Activated T-helper 2 cell treated with anti-CD3 and anti-CD28 coated beads, Interferon-gamma antibody, Interleukin-2, Interleukin-4, amounts not matched to agents 10 μg/mL and 5 μg/mL and 100 μg/mL, durations not matched to agents 14 hours and 24 hours and 36 hours (primary cell): ENCODE data around the gene MAST4. TPM values are rescaled to one million over a fixed set of nuclear protein-coding genes. Genes with fewer than 3 reads are reported as not detected.

Experiments
- DNase-seq: peaks from one replicate; pipeline ENCODE4 v3.0.0; 2021; ENCODE audit warnings: low spot score
- H3K27ac Mint-ChIP-seq: one replicate; pipeline ENCODE4 v1.8.0; 2021; ENCODE audit warnings: mixed read lengths
- H3K27me3 Mint-ChIP-seq: one replicate; pipeline ENCODE4 v1.8.0; 2021; ENCODE audit warnings: low read depth, mixed read lengths
- H3K36me3 Mint-ChIP-seq: one replicate; pipeline ENCODE4 v1.8.0; 2021; ENCODE audit warnings: low read depth, mixed read lengths
- H3K4me1 Mint-ChIP-seq: one replicate; pipeline ENCODE4 v1.8.0; 2021; ENCODE audit warnings: low read depth, mixed read lengths
- H3K4me3 Mint-ChIP-seq: one replicate; pipeline ENCODE4 v1.8.0; 2021; ENCODE audit warnings: low read depth, mild to moderate bottlenecking, moderate library complexity, mixed read lengths
- H3K9me3 Mint-ChIP-seq: one replicate; pipeline ENCODE4 v1.8.0; 2021; ENCODE audit warnings: mixed read lengths
- intact Hi-C: fragments of 100-400 bp; cut with micrococcal nuclease; formaldehyde crosslinking; loops from one replicate; pipeline ENCODE4 v1.15.1; 2023
- total RNA-seq: library from RNA; stranded (reverse); gene quantifications from 2 replicates; pipeline ENCODE4 v1.2.3, GENCODE V29; 2022

MAST4 gene
- total RNA-seq, 1 donor from 2014 or later: 6.1 TPM

DNA sequence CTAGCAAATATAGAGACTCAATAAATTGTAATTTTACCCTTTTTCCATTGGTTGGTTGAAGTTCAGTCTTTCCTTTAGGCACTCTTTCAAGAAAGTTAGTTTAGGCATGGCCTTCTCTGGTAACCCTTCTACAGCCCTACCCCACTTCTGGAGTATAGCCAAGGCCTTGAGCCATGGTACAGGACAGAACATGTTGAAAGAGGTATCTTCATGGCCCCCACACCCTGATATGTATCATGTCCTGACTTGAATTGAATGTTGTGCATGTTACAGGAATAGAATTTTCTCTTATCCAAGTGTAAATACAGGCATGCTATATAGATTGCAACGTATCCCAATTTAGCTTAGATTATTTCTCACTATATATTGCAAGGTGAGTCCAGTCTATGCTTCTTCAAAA, 424.8 kb downstream of the MAST4 start:
- Mint-ChIP-seq H3K4me3 (no peak overlapping the region), H3K4me1 (peaks cover 5% of the 10 kb centered on the region), H3K27me3 (no peaks in the 10 kb centered on the region), H3K27ac (no peak overlapping the region), H3K9me3 (no peaks in the 10 kb centered on the region), H3K36me3 (no peaks in the 10 kb centered on the region)
- intact Hi-C loops: no loop called here
- no peak for DNase-seq

DNA sequence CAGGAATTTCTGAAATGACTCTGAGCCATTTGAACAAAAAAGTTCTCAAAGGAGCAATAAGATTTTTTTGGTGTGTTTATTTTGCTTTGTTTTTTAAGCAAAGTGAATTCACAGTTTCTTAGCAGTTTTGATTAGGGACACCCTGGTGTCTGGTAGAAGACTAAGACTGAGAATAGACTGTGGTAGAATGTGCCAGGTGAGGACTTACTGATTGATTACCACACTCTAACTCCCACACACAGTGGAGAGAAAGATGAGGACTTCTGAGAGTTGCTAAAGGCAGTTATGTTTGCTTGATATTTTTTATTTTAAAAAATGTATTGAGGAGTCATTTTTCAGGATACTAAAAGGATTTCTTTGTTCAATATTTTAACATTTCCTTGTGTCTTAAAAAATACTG, 425.3 kb downstream of the MAST4 start:
- intact Hi-C loops: no loop called here
- Mint-ChIP-seq H3K4me1 (peaks cover 5% of the 10 kb centered on the region), H3K9me3 (no peaks in the 10 kb centered on the region), H3K36me3 (no peaks in the 10 kb centered on the region), H3K4me3 (no peak overlapping the region), H3K27me3 (no peaks in the 10 kb centered on the region), H3K27ac (no peak overlapping the region)
- no peak for DNase-seq

- no peak overlapping the region for H3K27ac Mint-ChIP-seq
- no peaks in the 10 kb centered on the region for H3K27me3 Mint-ChIP-seq
- intact Hi-C loops: no loop called here
- H3K36me3 Mint-ChIP-seq: no peaks in the 10 kb centered on the region
- peaks cover 5% of the 10 kb centered on the region for H3K4me1 Mint-ChIP-seq
- DNase-seq: no peak
- no peaks in the 10 kb centered on the region for H3K9me3 Mint-ChIP-seq
- H3K4me3 Mint-ChIP-seq: no peak overlapping the region
Measured at GRCh38 chr5:67021962-67022361, 425.8 kb downstream of the MAST4 start.

- DNase-seq: no peak
- peaks cover 19% of the 10 kb centered on the region for H3K4me1 Mint-ChIP-seq
- H3K27me3 Mint-ChIP-seq: no peaks in the 10 kb centered on the region
- H3K27ac Mint-ChIP-seq: no peak overlapping the region
- intact Hi-C loops: no loop called here
- H3K4me3 Mint-ChIP-seq: no peak overlapping the region
- H3K9me3 Mint-ChIP-seq: no peaks in the 10 kb centered on the region
- no peaks in the 10 kb centered on the region for H3K36me3 Mint-ChIP-seq
Measured at GRCh38 chr5:67025457-67025856, 429.3 kb downstream of the MAST4 start.

- Mint-ChIP-seq H3K4me3 (no peak overlapping the region), H3K27me3 (no peaks in the 10 kb centered on the region), H3K36me3 (no peaks in the 10 kb centered on the region), H3K9me3 (no peaks in the 10 kb centered on the region), H3K4me1 (peaks cover 27% of the 10 kb centered on the region), H3K27ac (no peak overlapping the region)
- intact Hi-C loops: no loop called here
- no peak for DNase-seq
Measured at GRCh38 chr5:67026278-67026677, 430.1 kb downstream of the MAST4 start.

DNA sequence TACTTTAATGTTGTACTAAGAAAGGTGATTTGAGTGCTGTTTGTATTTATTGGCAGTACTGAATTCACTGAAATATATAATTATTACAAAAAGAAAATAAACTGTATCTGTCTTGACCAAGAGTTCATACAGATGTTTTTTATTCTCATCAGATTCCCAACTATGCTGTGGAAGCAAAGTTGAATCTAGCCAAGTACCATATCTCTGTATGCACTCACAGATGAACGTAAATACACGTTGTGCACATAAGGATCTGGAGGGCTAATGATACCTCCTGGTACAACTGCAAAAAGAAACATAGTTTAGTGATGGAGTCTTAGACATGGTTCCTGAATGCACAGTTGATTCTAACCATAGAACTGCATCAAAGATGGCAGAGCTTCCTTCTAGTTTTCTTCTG, 431.0 kb downstream of the MAST4 start:
- no peak overlapping the region for H3K4me3 Mint-ChIP-seq
- no peaks in the 10 kb centered on the region for H3K27me3 Mint-ChIP-seq
- no peaks in the 10 kb centered on the region for H3K36me3 Mint-ChIP-seq
- H3K4me1 Mint-ChIP-seq: peaks cover 33% of the 10 kb centered on the region
- intact Hi-C loops: no loop called here
- H3K27ac Mint-ChIP-seq: no peak overlapping the region
- DNase-seq: no peak
- no peaks in the 10 kb centered on the region for H3K9me3 Mint-ChIP-seq

DNA sequence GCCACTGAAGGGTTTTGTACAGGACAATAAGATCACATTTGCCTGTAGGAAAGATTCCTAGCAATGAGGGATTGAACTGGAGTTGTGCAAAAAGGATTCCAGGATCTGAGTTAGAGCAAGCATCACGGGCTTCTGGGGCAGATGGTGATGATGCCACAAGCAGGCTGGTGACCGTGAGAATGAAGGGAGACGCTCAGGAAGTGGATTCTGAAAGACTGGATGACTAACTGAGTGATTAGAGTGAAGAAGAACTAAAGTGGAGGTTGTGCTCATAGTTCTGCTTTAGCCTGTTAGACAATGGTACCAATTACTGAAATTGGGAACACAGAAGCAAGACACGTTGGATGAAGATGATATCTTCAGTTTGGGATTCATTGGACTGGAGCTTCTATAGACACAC, 432.2 kb downstream of the MAST4 start:
- Mint-ChIP-seq H3K36me3 (no peaks in the 10 kb centered on the region), H3K4me1 (peaks cover 40% of the 10 kb centered on the region), H3K27ac (no peak overlapping the region), H3K9me3 (no peaks in the 10 kb centered on the region), H3K4me3 (no peak overlapping the region), H3K27me3 (no peaks in the 10 kb centered on the region)
- DNase-seq: no peak
- intact Hi-C loops: no loop called here

DNA sequence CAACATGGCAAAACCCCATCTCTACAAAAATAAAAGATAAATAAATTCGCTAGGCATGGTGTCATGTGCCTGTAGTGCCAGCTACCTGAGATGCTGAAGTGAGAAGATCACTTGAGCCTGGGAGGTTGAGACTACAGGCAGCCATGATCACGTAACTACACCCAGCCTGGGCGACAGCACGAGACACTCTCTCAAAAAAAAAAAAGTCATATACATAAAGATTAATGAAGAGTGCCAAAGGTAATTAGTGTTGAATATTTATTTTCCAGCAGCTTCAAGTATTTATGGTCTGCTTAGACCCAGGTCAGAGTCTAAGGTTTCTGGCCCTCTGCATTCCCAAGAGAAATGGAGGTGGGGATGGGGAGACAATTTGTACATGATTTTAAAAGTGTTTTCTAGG, 432.7 kb downstream of the MAST4 start:
- H3K4me1 Mint-ChIP-seq: peaks cover 45% of the 10 kb centered on the region
- H3K4me3 Mint-ChIP-seq: no peak overlapping the region
- H3K36me3 Mint-ChIP-seq: no peaks in the 10 kb centered on the region
- intact Hi-C loops: no loop called here
- DNase-seq: no peak
- no peak overlapping the region for H3K27ac Mint-ChIP-seq
- no peaks in the 10 kb centered on the region for H3K27me3 Mint-ChIP-seq
- H3K9me3 Mint-ChIP-seq: no peaks in the 10 kb centered on the region

GRCh38 chr5:67029481-67029880, 433.3 kb downstream of the MAST4 start:
- H3K9me3 Mint-ChIP-seq: no peaks in the 10 kb centered on the region
- H3K36me3 Mint-ChIP-seq: no peaks in the 10 kb centered on the region
- H3K4me3 Mint-ChIP-seq: no peak overlapping the region
- H3K27me3 Mint-ChIP-seq: no peaks in the 10 kb centered on the region
- no peak overlapping the region for H3K27ac Mint-ChIP-seq
- intact Hi-C loops: no loop called here
- H3K4me1 Mint-ChIP-seq: peaks cover 45% of the 10 kb centered on the region
- DNase-seq: no peak

DNA sequence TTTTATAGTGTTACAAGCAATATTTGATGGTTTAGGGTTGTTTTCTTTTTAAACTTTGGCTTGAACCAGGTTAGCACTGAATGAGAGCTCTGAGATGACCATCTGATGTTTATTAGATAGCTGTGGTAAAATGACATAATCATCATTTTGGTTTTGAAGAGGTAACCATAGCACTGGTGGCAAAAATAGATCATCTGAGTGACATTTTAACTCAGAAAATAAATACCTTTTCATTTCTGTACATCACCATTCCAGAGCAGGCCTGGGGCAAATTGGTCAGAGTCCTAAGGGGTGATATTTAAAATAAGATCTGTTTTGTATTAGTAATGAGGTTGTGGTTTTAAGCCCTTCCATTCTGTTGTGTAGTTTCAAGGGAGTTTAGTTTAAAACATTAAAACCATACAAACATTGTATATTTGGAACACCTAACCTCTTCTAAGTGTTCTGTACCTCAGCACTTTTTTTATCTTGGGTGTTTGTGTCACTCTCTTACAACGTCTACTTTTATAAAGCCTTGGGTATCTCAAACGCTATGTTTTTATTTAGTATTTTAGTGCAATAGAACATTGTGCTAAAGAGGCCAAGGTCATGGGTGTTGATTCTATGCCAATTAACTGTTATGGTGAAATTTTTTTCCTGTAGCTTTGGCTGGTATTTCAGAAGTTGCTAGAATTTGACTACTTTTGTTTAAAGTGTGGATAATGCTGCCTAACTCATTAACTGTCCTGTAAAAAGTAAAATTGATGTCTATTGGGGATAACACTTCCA, 434.3 kb downstream of the MAST4 start:
- no peaks in the 10 kb centered on the region for H3K9me3 Mint-ChIP-seq
- no peaks in the 10 kb centered on the region for H3K36me3 Mint-ChIP-seq
- peak overlapping the region; percentile 19 for H3K27ac Mint-ChIP-seq
- no peak overlapping the region for H3K4me3 Mint-ChIP-seq
- no peaks in the 10 kb centered on the region for H3K27me3 Mint-ChIP-seq
- intact Hi-C loops: no loop called here
- DNase-seq: no peak
- peaks cover 46% of the 10 kb centered on the region for H3K4me1 Mint-ChIP-seq

DNA sequence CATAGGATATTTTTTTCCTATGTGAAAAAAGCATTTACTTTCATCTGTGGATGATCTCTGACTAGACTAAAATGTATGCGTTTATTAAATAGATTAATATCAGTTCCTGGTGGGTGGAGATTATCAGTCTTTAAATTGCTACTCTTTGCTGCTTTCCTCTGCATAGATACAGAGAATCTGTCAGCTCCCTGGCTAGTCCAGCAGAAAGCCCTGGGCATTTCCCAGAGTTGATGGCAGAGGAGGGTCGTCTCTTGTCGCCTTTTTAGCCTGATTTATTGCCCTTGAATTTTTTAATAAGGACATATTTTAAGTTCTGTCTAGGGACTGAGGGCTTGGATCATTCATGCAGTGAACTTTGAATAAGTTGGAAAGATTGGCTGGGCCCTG, 434.9 kb downstream of the MAST4 start:
- DNase-seq: no peak
- no peaks in the 10 kb centered on the region for H3K9me3 Mint-ChIP-seq
- no peak overlapping the region for H3K4me3 Mint-ChIP-seq
- no peaks in the 10 kb centered on the region for H3K36me3 Mint-ChIP-seq
- H3K27ac Mint-ChIP-seq: peak overlapping the region; percentile 4
- intact Hi-C loops: no loop called here
- H3K4me1 Mint-ChIP-seq: peaks cover 51% of the 10 kb centered on the region
- H3K27me3 Mint-ChIP-seq: no peaks in the 10 kb centered on the region

- Mint-ChIP-seq H3K9me3 (no peaks in the 10 kb centered on the region), H3K4me1 (peaks cover 51% of the 10 kb centered on the region), H3K4me3 (no peak overlapping the region), H3K36me3 (no peaks in the 10 kb centered on the region), H3K27me3 (no peaks in the 10 kb centered on the region), H3K27ac (peak overlapping the region; percentile 65)
- DNase-seq: no peak
- intact Hi-C loops: loop anchor here (1.0 kb wide), 1 partner anchor 27 kb away; no protein-coding TSS in a partner anchor
Measured at GRCh38 chr5:67031692-67032091, 435.5 kb downstream of the MAST4 start.

DNA sequence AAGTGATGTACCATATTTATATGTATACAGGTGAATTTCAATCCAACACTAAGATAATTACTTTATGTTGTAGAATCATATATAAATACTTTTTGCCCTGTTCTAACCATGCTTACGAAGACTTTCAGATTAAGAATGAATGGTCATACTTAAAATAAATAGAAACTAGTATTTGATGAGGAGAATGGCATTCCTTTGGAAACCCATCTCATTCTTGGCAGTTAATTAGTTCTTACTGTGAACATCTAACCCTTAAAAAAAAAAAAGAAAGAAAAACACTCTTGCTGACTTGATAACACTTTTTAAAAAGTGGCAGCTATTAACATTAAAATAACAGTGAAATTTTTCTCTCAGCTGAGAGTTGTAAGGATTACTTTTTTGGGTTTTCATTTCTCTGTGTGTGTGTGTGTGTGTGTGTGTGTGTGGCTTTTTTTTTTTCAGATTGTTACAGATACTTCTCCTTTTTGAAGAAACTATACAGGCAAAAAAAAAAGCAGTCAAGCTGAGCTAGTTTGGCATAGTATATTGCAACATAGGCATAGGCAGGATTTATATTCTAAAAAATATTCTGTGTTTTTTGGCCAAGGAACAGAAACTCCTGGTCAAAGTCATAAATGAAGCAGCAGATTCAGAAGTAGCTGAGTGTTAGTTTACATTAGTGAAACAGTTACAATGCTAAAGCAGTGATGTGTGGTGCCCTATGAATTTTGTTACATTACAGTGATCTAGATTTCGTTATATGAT, 436.9 kb downstream of the MAST4 start:
- intact Hi-C loops: loop anchor here (1.0 kb wide), 1 partner anchor 29 kb away; no protein-coding TSS in a partner anchor
- Mint-ChIP-seq H3K4me1 (peaks cover 49% of the 10 kb centered on the region), H3K36me3 (no peaks in the 10 kb centered on the region)

More for the DNA sequence above, 436.9 kb downstream of the MAST4 start:
- no peaks in the 10 kb centered on the region for H3K27me3 Mint-ChIP-seq
- DNase-seq: no peak
- no peak overlapping the region for H3K4me3 Mint-ChIP-seq
- H3K27ac Mint-ChIP-seq: no peak overlapping the region
- no peaks in the 10 kb centered on the region for H3K9me3 Mint-ChIP-seq
